HepG2 (cell line): Measurements from ENCODE around the gene NCBP2. TPM values are rescaled to one million over a fixed set of nuclear protein-coding genes. Genes with fewer than 3 reads are reported as not detected.

ENCODE experiments used
- ARID5B ChIP-seq: IDR thresholded peaks from 2 replicates; pipeline ENCODE4 v1.4.0; 2020; ENCODE audit warnings: mild to moderate bottlenecking, missing genetic modification reagents
- BORCS8-MEF2B ChIP-seq: sonication (generic); formaldehyde crosslinking; IDR thresholded peaks from 2 replicates; pipeline ENCODE4 v1.8.0; 2022; ENCODE audit warnings: mild to moderate bottlenecking, missing genetic modification reagents
- CBX5 ChIP-seq: sonication (generic); formaldehyde crosslinking; IDR thresholded peaks from 2 replicates; pipeline ENCODE4 v1.4.0; 2020; ENCODE audit warnings: missing genetic modification reagents, borderline replicate concordance
- HNRNPLL ChIP-seq: fragments of 200-400 bp; formaldehyde crosslinking; IDR thresholded peaks from 2 replicates; pipeline ENCODE4 v1.6.1; 2017; ENCODE audit warnings: mild to moderate bottlenecking, low read depth, low read length; ENCODE audit not compliant: poor library complexity, severe bottlenecking
- LRRFIP1 ChIP-seq: sonication (generic); formaldehyde crosslinking; conservative IDR thresholded peaks from 2 replicates; pipeline ENCODE4 v1.4.0; 2020; ENCODE audit warnings: missing genetic modification reagents
- NCOA1 ChIP-seq: sonication (generic); formaldehyde crosslinking; IDR thresholded peaks from 2 replicates; pipeline ENCODE4 v1.9.0; 2021; ENCODE audit warnings: missing genetic modification reagents
- PLRG1 ChIP-seq: fragments of 450-650 bp; conservative IDR thresholded peaks from 2 replicates; pipeline ENCODE4 v1.6.1; 2016
- RFX5 ChIP-seq: IDR thresholded peaks from 2 replicates; pipeline ENCODE4 v1.6.1; 2011; ENCODE audit warnings: low read depth, low read length, improper control_type of control experiment
- SNAPC2 ChIP-seq: sonication (generic); formaldehyde crosslinking; IDR thresholded peaks from 2 replicates; pipeline ENCODE4 v1.8.1; 2022; ENCODE audit warnings: mild to moderate bottlenecking, missing genetic modification reagents
- THAP11 ChIP-seq: IDR thresholded peaks from 2 replicates; pipeline ENCODE4 v1.6.1; 2016; ENCODE audit warnings: missing biosample characterization, missing genetic modification reagents
- TRIM22 ChIP-seq: fragments of 450-650 bp; IDR thresholded peaks from 2 replicates; pipeline ENCODE4 v1.6.1; 2017
- ZBTB33 ChIP-seq: sonication (generic); formaldehyde crosslinking; IDR thresholded peaks from 2 replicates; pipeline ENCODE4 v1.4.0; 2020; ENCODE audit warnings: missing genetic modification reagents
- ZBTB38 ChIP-seq: sonication (generic); formaldehyde crosslinking; IDR thresholded peaks from 2 replicates; pipeline ENCODE4 v1.5.1; 2020; ENCODE audit warnings: mild to moderate bottlenecking, missing genetic modification reagents
- ZNF747 ChIP-seq: sonication (generic); formaldehyde crosslinking; IDR thresholded peaks from 2 replicates; pipeline ENCODE4 v1.8.1; 2023; ENCODE audit warnings: missing genetic modification reagents, mild to moderate bottlenecking, borderline replicate concordance
- ZNF800 ChIP-seq: sonication (generic); formaldehyde crosslinking; IDR thresholded peaks from 2 replicates; pipeline ENCODE4 v1.4.0; 2020; ENCODE audit warnings: missing genetic modification reagents
- polyA plus RNA-seq, 8 experiments: library from polyadenylated mRNA; depleted of rRNA in 3 of 8; stranded (reverse) in 7 of 8; unstranded in 1 of 8; fragments of >200 nt; fragmentation: Illumina TruSeq in 4 of 8; extraction: Trizol in 4 of 8; gene quantifications; 2 replicates each; pipeline versions ENCODE4 v1.2.1 to v1.2.3, GENCODE V29; 2011 to 2016; ENCODE audit warnings: low read depth in 4 of 8, missing spikeins in 1 of 8, mixed read lengths in 1 of 8; ENCODE audit not compliant: insufficient read depth in 1 of 8
- total RNA-seq, 5 experiments: library from RNA; depleted of rRNA; stranded (reverse); fragments of >200 nt; fragmentation: Illumina TruSeq; extraction: Trizol; gene quantifications; 2 replicates each; pipeline ENCODE4 v1.2.3, GENCODE V29; 2016; ENCODE audit warnings: low read depth in 1 of 5

Gene NCBP2
- total and polyA plus RNA-seq, 2 of the 13 experiments (the other 11 are each of a cell fraction or from before 2014, with no cell fraction given) = 58.7 to 95.5 TPM

- peak; percentile 74; the same call in 1 of the 2 replicates for TF ChIP-seq SNAPC2 (CRISPR knock-in tag)
- TF ChIP-seq ZBTB33 (CRISPR knock-in tag) = peak; percentile 77
- TF ChIP-seq LRRFIP1 (CRISPR knock-in tag) = no peak
- peak; percentile 37; the same call in 1 of the 2 replicates for TF ChIP-seq RFX5
- TF ChIP-seq TRIM22 = no peak
- TF ChIP-seq ZNF747 (CRISPR knock-in tag) = peak; percentile 84; the same call in 1 of the 2 replicates
- peak; percentile 96 for TF ChIP-seq THAP11 (CRISPR knock-in tag)
- 0 out of 2 replicates have a peak, but pooled peaks have one; percentile 90 for TF ChIP-seq BORCS8-MEF2B
- peak; percentile 96; the same call in 1 of the 2 replicates for TF ChIP-seq CBX5 (CRISPR knock-in tag)
- peak; percentile 97 for TF ChIP-seq ZBTB38
- TF ChIP-seq NCOA1 = 0 out of 2 replicates have a peak, but pooled peaks have one; percentile 51
- TF ChIP-seq HNRNPLL = peak; percentile 92
- peak; percentile 33; the same call in 1 of the 2 replicates for TF ChIP-seq ZNF800 (CRISPR knock-in tag)
- peak; percentile 76 for TF ChIP-seq ARID5B (CRISPR knock-in tag)
- TF ChIP-seq PLRG1 = no peak
Measured at GRCh38 chr3:196942226-196942914, at the start of gene NCBP2 (continued).
